HCT116 (cell line): ENCODE measurements around the gene ERN1. TPM values are rescaled to one million over a fixed set of nuclear protein-coding genes. Genes with fewer than 3 reads are reported as not detected.

Experiments
- ATAC-seq: fragments of 200-7000 bp; cut with Tn5 transposase; 2 replicates; pipeline ENCODE4 v1.9.1; 2020; ENCODE audit warnings: mild to moderate bottlenecking, moderate library complexity
- BruUV-seq: library from RNA; stranded (reverse); fragments of 400-500 nt; replicated peaks from 2 replicates; lab custom pipeline; 2021; lab: Mats Ljungman, UMichigan
- CTCF ChIA-PET: fragments of 300-600 bp; sonication (Branson Sonifier 250); formaldehyde crosslinking; loops from one replicate; lab custom pipeline; 2021; ENCODE audit warnings: antibody characterized with exemption; lab: Charles Lee
- POLR2A ChIA-PET: fragments of 300-600, 350-600 bp; sonication (Branson Sonifier 250); formaldehyde crosslinking; loops from one replicate; lab custom pipeline; 2021; ENCODE audit warnings: antibody characterized with exemption; lab: Charles Lee
- RAD21 ChIA-PET, 2 experiments: fragments of 300-600 bp; sonication (Branson Sonifier 250); formaldehyde crosslinking; loops; one replicate each; lab custom pipeline; 2023; ENCODE audit warnings: low total read pairs in 2 of 2; ENCODE audit not compliant: uncharacterized antibody in 2 of 2, unreplicated experiment in 2 of 2, low non-redundant PET in 1 of 2; lab: Charles Lee
- DNase-seq: peaks from one replicate; pipeline ENCODE4 v3.0.0-alpha.2; 2010; ENCODE audit warnings: low read depth, low spot score
- H2AFZ ChIP-seq: fragments of 200-600 bp; shearing (Covaris generic), sonication (generic); 2 replicates; pipeline ENCODE4 v1.6.1; 2017; ENCODE audit warnings: low read depth, mixed run types, mixed read lengths, antibody characterized with exemption, low read length; ENCODE audit not compliant: poor library complexity, severe bottlenecking
- H3K27ac ChIP-seq: 2 replicates; pipeline ENCODE4 v1.5.1; 2012; ENCODE audit warnings: low read depth, low read length
- H3K27me3 ChIP-seq: fragments of 200-600 bp; sonication (generic); 2 replicates; pipeline ENCODE4 v1.6.1; 2016; ENCODE audit warnings: mixed run types, low read length, mixed read lengths; ENCODE audit not compliant: insufficient read depth
- H3K36me3 ChIP-seq, 2 experiments: fragments of 200-500 bp in 1 of 2; fragments of 200-600 bp in 1 of 2; sonication (Bioruptor generic) in 1 of 2; sonication (generic) in 1 of 2; 2 replicates each; pipeline versions ENCODE4 v1.5.1 to v1.6.1; 2014 to 2016; ENCODE audit warnings: low read length in 2 of 2, inconsistent platforms in 1 of 2, mixed read lengths in 1 of 2, mixed run types in 1 of 2; ENCODE audit not compliant: insufficient read depth in 2 of 2, control insufficient read depth in 1 of 2
- H3K4me1 ChIP-seq, 2 experiments: fragments of 200-600 bp in 1 of 2; sonication (generic) in 1 of 2; 2 replicates each; pipeline versions ENCODE4 v1.5.1 to v1.6.1; 2012 to 2017; ENCODE audit warnings: low read length in 2 of 2, inconsistent platforms in 1 of 2, mild to moderate bottlenecking in 1 of 2, mixed read lengths in 1 of 2, mixed run types in 1 of 2, moderate library complexity in 1 of 2; ENCODE audit not compliant: insufficient read depth in 2 of 2, control insufficient read depth in 1 of 2
- H3K4me2 ChIP-seq: fragments of 200-600 bp; sonication (generic); 2 replicates; pipeline ENCODE4 v1.6.1; 2017; ENCODE audit warnings: mixed run types, low read length, mixed read lengths
- H3K4me3 ChIP-seq, 2 experiments: fragments of 200-600 bp in 1 of 2; sonication (generic) in 1 of 2; replicated peaks in 1 of 2; 2 replicates each; pipeline ENCODE4 v1.5.1; 2011 to 2016; ENCODE audit warnings: low read length in 2 of 2, control low read depth in 1 of 2, low read depth in 1 of 2, mild to moderate bottlenecking in 1 of 2, mixed read lengths in 1 of 2, mixed run types in 1 of 2
- H3K79me2 ChIP-seq: fragments of 200-600 bp; sonication (generic); 2 replicates; pipeline ENCODE4 v1.6.1; 2017; ENCODE audit warnings: mild to moderate bottlenecking, mixed run types, low read length, moderate library complexity, mixed read lengths; ENCODE audit not compliant: insufficient read depth
- H3K9ac ChIP-seq: fragments of 200-600 bp; sonication (generic); 2 replicates; pipeline ENCODE4 v1.6.1; 2016; ENCODE audit warnings: low read length, mixed read lengths
- H3K9me2 ChIP-seq: fragments of 200-600 bp; sonication (generic), shearing (Covaris generic); 2 replicates; pipeline ENCODE4 v1.6.1; 2017; ENCODE audit warnings: mixed run types, mild to moderate bottlenecking, moderate library complexity; ENCODE audit not compliant: insufficient read depth
- H3K9me3 ChIP-seq, 2 experiments: fragments of 200-500 bp in 1 of 2; fragments of 200-600 bp in 1 of 2; sonication (Bioruptor generic) in 1 of 2; sonication (generic) in 1 of 2; 2 replicates each; pipeline ENCODE4 v1.6.1; 2014 to 2017; ENCODE audit warnings: low read length in 2 of 2, mixed read lengths in 2 of 2, inconsistent platforms in 1 of 2, low read depth in 1 of 2, mild to moderate bottlenecking in 1 of 2, mixed run types in 1 of 2, moderate library complexity in 1 of 2; ENCODE audit not compliant: control insufficient read depth in 1 of 2, insufficient read depth in 1 of 2
- H4K20me1 ChIP-seq: fragments of 200-600 bp; sonication (generic), shearing (Covaris generic); 2 replicates; pipeline ENCODE4 v1.6.1; 2017; ENCODE audit warnings: mixed run types, mild to moderate bottlenecking, moderate library complexity; ENCODE audit not compliant: insufficient read depth
- ATF3 ChIP-seq: IDR thresholded peaks from 2 replicates; pipeline ENCODE4 v1.6.1; 2012
- CBX3 ChIP-seq: IDR thresholded peaks from 2 replicates; pipeline ENCODE4 v1.6.1; 2012; ENCODE audit warnings: low read depth
- CEBPB ChIP-seq: IDR thresholded peaks from 2 replicates; pipeline ENCODE4 v1.6.1; 2012; ENCODE audit warnings: low read depth
- CTCF ChIP-seq, 3 experiments: fragments of 200-600 bp in 1 of 3; sonication (generic) in 1 of 3; IDR thresholded peaks in 2 of 3; conservative IDR thresholded peaks in 1 of 3; 2 replicates each; pipeline ENCODE4 v1.5.1; 2012 to 2017; ENCODE audit warnings: low read depth in 2 of 3, low read length in 2 of 3, antibody characterized with exemption in 1 of 3, borderline replicate concordance in 1 of 3, control low read depth in 1 of 3, mild to moderate bottlenecking in 1 of 3, mixed read lengths in 1 of 3, mixed run types in 1 of 3, moderate library complexity in 1 of 3; ENCODE audit not compliant: insufficient read depth in 1 of 3
- EGR1 ChIP-seq: IDR thresholded peaks from 2 replicates; pipeline ENCODE4 v1.6.1; 2012; ENCODE audit warnings: low read depth
- ELF1 ChIP-seq: IDR thresholded peaks from 2 replicates; pipeline ENCODE4 v1.6.1; 2012; ENCODE audit warnings: low read depth, borderline replicate concordance
- EZH2 ChIP-seq: fragments of 200-600 bp; sonication (generic); IDR thresholded peaks from 2 replicates; pipeline ENCODE4 v1.6.1; 2017; ENCODE audit warnings: antibody characterized with exemption, mixed run types
- FOSL1 ChIP-seq: IDR thresholded peaks from 2 replicates; pipeline ENCODE4 v1.6.1; 2012; ENCODE audit warnings: low read depth
- JUND ChIP-seq: IDR thresholded peaks from 2 replicates; pipeline ENCODE4 v1.6.1; 2012
- MAX ChIP-seq: IDR thresholded peaks from 2 replicates; pipeline ENCODE4 v1.6.1; 2012
- POLR2A ChIP-seq: IDR thresholded peaks from 2 replicates; pipeline ENCODE4 v1.7.0; 2011; ENCODE audit warnings: borderline replicate concordance; ENCODE audit not compliant: insufficient read depth, insufficient read length; ENCODE audit errors: extremely low read depth
- POLR2AphosphoS5 ChIP-seq: IDR thresholded peaks from 2 replicates; pipeline ENCODE4 v1.6.1; 2011; ENCODE audit warnings: mild to moderate bottlenecking, low read depth, low read length, moderate library complexity
- REST ChIP-seq: IDR thresholded peaks from 2 replicates; pipeline ENCODE4 v1.6.1; 2012; ENCODE audit warnings: low read depth
- SIN3A ChIP-seq: IDR thresholded peaks from 2 replicates; pipeline ENCODE4 v1.6.1; 2012; ENCODE audit warnings: low read depth
- SP1 ChIP-seq: IDR thresholded peaks from 2 replicates; pipeline ENCODE4 v1.6.1; 2012; ENCODE audit warnings: low read depth
- TCF7L2 ChIP-seq: IDR thresholded peaks from 2 replicates; pipeline ENCODE4 v1.7.0; 2011; ENCODE audit warnings: borderline replicate concordance, inconsistent platforms; ENCODE audit not compliant: insufficient read depth, insufficient read length; ENCODE audit errors: extremely low read depth
- YY1 ChIP-seq: IDR thresholded peaks from 2 replicates; pipeline ENCODE4 v1.6.1; 2011; ENCODE audit warnings: low read length, low read depth, moderate library complexity, mild to moderate bottlenecking; ENCODE audit not compliant: insufficient replicate concordance; ENCODE audit errors: extremely low read depth
- ZBTB33 ChIP-seq: IDR thresholded peaks from 2 replicates; pipeline ENCODE4 v1.6.1; 2011; ENCODE audit warnings: mild to moderate bottlenecking, low read length, moderate library complexity; ENCODE audit not compliant: insufficient replicate concordance; ENCODE audit errors: extremely low read depth
- ZFX ChIP-seq: fragments of 450-650 bp; IDR thresholded peaks from 2 replicates; pipeline ENCODE4 v1.6.1; 2017
- ZNF274 ChIP-seq: fragments of 200-500 bp; sonication (Bioruptor generic); IDR thresholded peaks from 2 replicates; pipeline ENCODE4 v1.6.1; 2014; ENCODE audit warnings: mild to moderate bottlenecking, low read depth, low read length, inconsistent platforms
- intact Hi-C: fragments of 100-400 bp; cut with micrococcal nuclease; formaldehyde crosslinking; loops from 2 replicates; pipeline ENCODE4 v1.10.0; 2022
- total RNA-seq: library from RNA; stranded (reverse); gene quantifications from one replicate; pipeline ENCODE4 v1.2.1, GENCODE V29; 2021; ENCODE audit not compliant: unreplicated experiment

ERN1 gene
- total RNA-seq, 1 experiment from 2014 or later, result 28.2 TPM

GRCh38 chr17:64015447-64015846 is 114.5 kb downstream of the ERN1 start:
- Histone ChIP-seq H4K20me1 (no peaks in the 10 kb centered on the region), H3K4me1 (no peaks in the 10 kb centered on the region), H2AFZ (no peak overlapping the region), H3K36me3 (no peaks in the 10 kb centered on the region), H3K27me3 (no peaks in the 10 kb centered on the region), H3K4me2 (no peak overlapping the region), H3K9me3 (no peaks in the 10 kb centered on the region), H3K4me3 (no peak overlapping the region), H3K79me2 (no peaks in the 10 kb centered on the region), H3K9ac (no peak overlapping the region), H3K9me2 (no peaks in the 10 kb centered on the region), H3K27ac (no peak overlapping the region)
- DNase-seq (no peak), ATAC-seq (no peak)
- no peak for TF ChIP-seq SP1
- no peak for TF ChIP-seq YY1
- TF ChIP-seq POLR2A, result no peak
- TF ChIP-seq SIN3A, result no peak
- TF ChIP-seq TCF7L2, result no peak
- TF ChIP-seq ZFX, result no peak
- no peak for TF ChIP-seq ZBTB33
- no peak for TF ChIP-seq ZNF274
- TF ChIP-seq CTCF (IDR thresholded peaks at IDR 0.05 in 2 of 3, conservative IDR thresholded peaks at IDR 0.05 in 1 of 3; ENCODE audit: borderline replicate concordance in 1 of 3, insufficient read depth in 1 of 3, low read depth in 2 of 3, low read length in 2 of 3), result no peak
- TF ChIP-seq EZH2, result no peak
- no peak for TF ChIP-seq MAX
- TF ChIP-seq POLR2AphosphoS5, result no peak
- no peak for TF ChIP-seq REST
- TF ChIP-seq EGR1, result no peak
- no peak for TF ChIP-seq CBX3
- no peak for TF ChIP-seq ATF3
- TF ChIP-seq FOSL1, result no peak
- no peak for TF ChIP-seq JUND
- TF ChIP-seq CEBPB, result no peak
- TF ChIP-seq ELF1, result no peak
- intact Hi-C loops, result loop anchor here (10.0 kb wide), 1 partner anchor 609 kb away; no protein-coding TSS in a partner anchor
- BruUV-seq, result no TSS peak
- ChIA-PET POLR2A (no interaction called here), CTCF (no interaction called here), RAD21 (no interaction called here)
